NCI-H1105 (cell line): ENCODE data around the gene PSPN.

Experiments used
- DNase-seq: peaks from one replicate; lab custom pipeline; 2025; lab: John Stamatoyannopoulos, UW

Gene PSPN

GRCh38 chr19:6325614-6326013, 50.1 kb downstream of the PSPN start:
- DNase-seq, result no peak
